Dendritic cell treated with granulocyte-macrophage colony-stimulating factor and Interleukin-4, amounts not matched to agents 40 ng/mL and 50 ng/mL, for 4 days (primary cell): Measurements from ENCODE around the gene NKX1-1.
"Not testable (repeated sequence)": the region's sequence is repeated elsewhere in the genome, so short reads cannot be mapped to it uniquely, and the experiment has no call there.

ENCODE experiments used
- H3K27ac Mint-ChIP-seq: one replicate; pipeline ENCODE4 v1.8.0; 2022; ENCODE audit warnings: mild to moderate bottlenecking, mixed read lengths
- H3K27me3 Mint-ChIP-seq: one replicate; pipeline ENCODE4 v1.8.0; 2022; ENCODE audit warnings: mild to moderate bottlenecking, mixed read lengths
- H3K36me3 Mint-ChIP-seq: one replicate; pipeline ENCODE4 v1.8.0; 2022; ENCODE audit warnings: low read depth, mixed read lengths
- H3K4me1 Mint-ChIP-seq: one replicate; pipeline ENCODE4 v1.8.0; 2022; ENCODE audit warnings: low read depth, mixed read lengths
- H3K4me3 Mint-ChIP-seq: one replicate; pipeline ENCODE4 v1.8.0; 2022; ENCODE audit warnings: mild to moderate bottlenecking, moderate library complexity, mixed read lengths
- H3K9me3 Mint-ChIP-seq: one replicate; pipeline ENCODE4 v1.8.0; 2022; ENCODE audit warnings: mixed read lengths
- intact Hi-C: fragments of 100-400 bp; cut with micrococcal nuclease; formaldehyde crosslinking; loops from one replicate; pipeline ENCODE4 v1.15.0; 2022

NKX1-1 gene

DNA sequence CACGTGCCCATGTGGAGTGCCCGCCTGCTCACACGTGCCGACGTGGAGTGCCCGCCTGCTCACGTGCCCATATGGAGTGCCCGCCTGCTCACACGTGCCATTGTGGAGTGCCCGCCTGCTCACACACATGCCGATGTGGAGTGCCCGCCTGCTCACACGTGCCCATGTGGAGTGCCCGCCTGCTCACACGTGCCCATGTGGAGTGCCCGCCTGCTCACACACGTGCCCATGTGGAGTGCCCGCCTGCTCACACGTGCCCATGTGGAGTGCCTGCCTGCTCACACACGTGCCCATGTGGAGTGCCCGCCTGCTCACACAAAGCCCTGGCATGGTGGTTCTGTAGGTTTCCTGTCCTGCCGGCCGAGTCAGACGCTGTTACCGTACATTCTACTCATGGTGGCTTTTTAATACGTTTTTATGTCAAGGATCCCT, 10.8 kb downstream of the NKX1-1 start:
- intact Hi-C loops = not testable (repeated sequence)

GRCh38 chr4:1394554-1395388, 11.5 kb downstream of the NKX1-1 start:
- peaks cover 40% of the 10 kb centered on the region for H3K9me3 Mint-ChIP-seq

More for the DNA sequence above, 10.8 kb downstream of the NKX1-1 start:
- Mint-ChIP-seq H3K9me3 (peaks cover 44% of the 10 kb centered on the region), H3K27me3 (peaks cover 10% of the 10 kb centered on the region), H3K36me3 (peaks cover 11% of the 10 kb centered on the region)
- not testable (repeated sequence) for H3K4me1 Mint-ChIP-seq, H3K4me3 Mint-ChIP-seq, H3K27ac Mint-ChIP-seq

DNA sequence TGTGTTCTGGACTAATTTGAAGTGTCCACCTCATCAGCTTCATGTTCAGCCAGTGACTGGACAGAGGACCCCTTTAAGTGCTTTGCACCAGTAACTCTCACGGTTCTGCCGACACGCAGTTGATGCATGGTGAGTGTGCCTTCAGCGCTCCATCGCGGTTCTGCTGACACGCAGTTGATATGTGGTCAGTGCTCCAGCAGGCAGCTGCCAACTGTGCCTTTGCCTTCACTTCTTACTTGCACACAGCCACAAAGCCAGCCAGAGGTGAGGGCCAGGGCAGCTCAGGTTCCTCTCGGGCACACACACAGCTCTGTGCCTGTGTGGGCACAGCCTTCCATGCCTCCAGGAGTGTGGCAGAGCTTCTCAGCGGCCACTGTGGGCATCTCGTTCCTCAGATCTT, 12.4 kb downstream of the NKX1-1 start:
- H3K27me3 Mint-ChIP-seq = peaks cover 3% of the 10 kb centered on the region
- intact Hi-C loops = no loop called here
- no peak overlapping the region for H3K4me3 Mint-ChIP-seq
- H3K9me3 Mint-ChIP-seq = peaks cover 33% of the 10 kb centered on the region
- no peaks in the 10 kb centered on the region for H3K4me1 Mint-ChIP-seq
- H3K27ac Mint-ChIP-seq = no peak overlapping the region
- peaks cover 13% of the 10 kb centered on the region for H3K36me3 Mint-ChIP-seq

More at GRCh38 chr4:1394554-1395388, 11.5 kb downstream of the NKX1-1 start:
- H3K27ac Mint-ChIP-seq, H3K4me3 Mint-ChIP-seq, H3K27me3 Mint-ChIP-seq, intact Hi-C loops, H3K4me1 Mint-ChIP-seq: not testable (repeated sequence)
- H3K36me3 Mint-ChIP-seq = peaks cover 11% of the 10 kb centered on the region

DNA sequence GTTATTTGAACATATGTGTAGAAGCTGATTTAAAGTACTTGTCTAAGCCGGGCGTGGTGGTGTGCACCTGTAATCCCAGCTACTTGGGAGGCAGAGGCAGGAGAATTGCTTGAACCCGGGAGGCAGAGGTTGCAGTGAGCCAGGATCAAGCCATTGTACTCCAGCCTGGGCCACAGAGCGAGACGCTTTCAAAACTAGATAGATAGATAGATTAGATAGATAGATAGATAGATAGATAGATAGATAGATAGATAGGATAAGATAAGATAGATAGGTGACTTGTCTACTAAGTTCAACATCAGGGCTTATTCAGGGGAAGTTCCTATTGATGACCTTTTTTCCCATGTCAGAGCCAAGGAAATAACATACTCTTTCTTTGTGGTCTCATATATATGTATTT, 12.9 kb downstream of the NKX1-1 start:
- H3K4me1 Mint-ChIP-seq, intact Hi-C loops, H3K27me3 Mint-ChIP-seq, H3K4me3 Mint-ChIP-seq, H3K27ac Mint-ChIP-seq: not testable (repeated sequence)
- H3K36me3 Mint-ChIP-seq = peaks cover 18% of the 10 kb centered on the region
- H3K9me3 Mint-ChIP-seq = peaks cover 33% of the 10 kb centered on the region

DNA sequence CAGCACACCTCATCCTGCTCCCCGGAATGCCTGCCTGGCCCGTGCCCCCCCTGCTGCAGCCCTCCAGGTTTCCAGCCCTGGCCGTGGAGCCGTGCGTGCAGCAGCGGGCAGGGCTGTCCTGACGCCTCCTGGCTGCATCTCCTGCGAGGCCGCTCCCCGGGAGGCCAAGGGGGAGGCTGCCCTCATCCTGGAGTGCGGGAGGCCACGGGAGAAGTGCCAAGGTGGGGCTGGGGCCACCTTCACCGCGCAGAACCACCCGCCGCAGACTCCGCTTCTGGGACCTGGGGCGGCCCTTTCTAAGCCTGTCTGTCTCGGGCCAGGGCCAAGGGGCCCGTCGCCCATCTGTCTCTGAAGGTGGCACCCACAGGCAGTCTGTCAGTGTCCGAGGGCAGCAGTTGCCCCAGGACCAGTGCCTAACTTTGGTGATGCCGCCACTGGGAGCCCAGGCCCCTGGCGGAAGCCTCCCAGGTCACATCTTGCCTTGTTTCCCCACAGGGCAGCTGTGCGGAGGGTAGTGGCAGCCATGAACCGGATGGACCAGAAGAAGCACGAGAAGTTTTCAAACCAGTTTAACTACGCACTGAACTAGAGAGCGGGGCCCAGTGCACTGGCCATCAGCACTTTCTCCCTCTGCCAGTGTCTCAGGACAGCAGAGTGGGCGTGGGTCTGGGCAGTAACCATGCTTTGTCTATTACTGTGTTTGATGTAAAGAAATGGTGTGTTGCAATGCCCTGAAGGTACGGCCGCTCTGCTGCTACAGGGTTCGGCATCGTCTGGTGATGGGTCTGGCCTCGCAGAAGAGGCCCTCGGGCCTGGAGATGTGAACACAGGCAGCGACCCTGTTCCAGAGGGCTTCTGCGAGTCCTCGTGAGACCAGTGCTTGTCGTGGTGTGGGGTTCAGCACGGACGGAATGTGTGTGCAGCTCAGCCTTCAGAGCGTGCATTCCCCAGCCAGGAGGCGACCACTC, 20.6 kb downstream of the NKX1-1 start:
- no peak overlapping the region for H3K4me3 Mint-ChIP-seq
- no peak overlapping the region for H3K27ac Mint-ChIP-seq
- intact Hi-C loops = no loop called here

DNA sequence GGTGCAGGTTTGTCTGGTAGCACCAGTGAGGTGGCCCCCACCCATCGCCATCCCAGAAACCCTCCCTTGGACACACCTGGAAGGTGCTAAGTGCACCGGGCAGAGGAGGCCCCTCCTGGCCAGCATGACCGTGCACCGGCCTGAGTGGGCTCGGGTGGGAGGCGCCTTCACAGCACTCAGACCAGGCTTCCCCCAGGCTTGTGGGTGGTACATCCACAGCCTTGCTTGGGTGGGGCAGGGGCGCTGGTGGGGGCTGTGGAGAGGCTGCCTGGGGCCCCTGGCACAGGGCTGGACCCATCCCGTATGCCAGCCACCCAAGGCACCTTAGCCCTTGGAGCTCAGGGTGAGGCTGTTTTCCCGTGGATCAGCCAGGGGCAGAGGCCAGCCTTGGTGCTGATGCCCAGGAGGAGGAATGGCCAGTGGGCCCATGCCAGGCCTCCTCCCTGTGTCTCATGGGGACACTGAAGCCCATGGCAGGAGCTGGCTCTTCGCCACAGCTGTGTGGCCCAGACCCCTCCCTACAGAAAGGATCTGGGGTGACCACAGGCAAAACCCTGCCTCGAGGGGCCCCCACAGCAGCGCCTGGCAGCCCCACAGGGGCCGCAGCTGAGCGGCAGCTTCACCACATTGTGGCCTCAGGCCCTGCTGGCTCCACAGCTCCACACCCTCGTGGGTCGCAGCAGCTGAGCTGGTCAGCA, 21.4 kb downstream of the NKX1-1 start:
- Mint-ChIP-seq H3K27ac (no peak overlapping the region), H3K27me3 (no peaks in the 10 kb centered on the region), H3K36me3 (peaks cover 93% of the 10 kb centered on the region), H3K9me3 (peaks cover 12% of the 10 kb centered on the region), H3K4me3 (no peak overlapping the region), H3K4me1 (no peaks in the 10 kb centered on the region)
- intact Hi-C loops = no loop called here

More for the DNA sequence above, 20.6 kb downstream of the NKX1-1 start:
- Mint-ChIP-seq H3K27me3 (no peaks in the 10 kb centered on the region), H3K4me1 (no peaks in the 10 kb centered on the region), H3K36me3 (peaks cover 85% of the 10 kb centered on the region), H3K9me3 (peaks cover 12% of the 10 kb centered on the region)

DNA sequence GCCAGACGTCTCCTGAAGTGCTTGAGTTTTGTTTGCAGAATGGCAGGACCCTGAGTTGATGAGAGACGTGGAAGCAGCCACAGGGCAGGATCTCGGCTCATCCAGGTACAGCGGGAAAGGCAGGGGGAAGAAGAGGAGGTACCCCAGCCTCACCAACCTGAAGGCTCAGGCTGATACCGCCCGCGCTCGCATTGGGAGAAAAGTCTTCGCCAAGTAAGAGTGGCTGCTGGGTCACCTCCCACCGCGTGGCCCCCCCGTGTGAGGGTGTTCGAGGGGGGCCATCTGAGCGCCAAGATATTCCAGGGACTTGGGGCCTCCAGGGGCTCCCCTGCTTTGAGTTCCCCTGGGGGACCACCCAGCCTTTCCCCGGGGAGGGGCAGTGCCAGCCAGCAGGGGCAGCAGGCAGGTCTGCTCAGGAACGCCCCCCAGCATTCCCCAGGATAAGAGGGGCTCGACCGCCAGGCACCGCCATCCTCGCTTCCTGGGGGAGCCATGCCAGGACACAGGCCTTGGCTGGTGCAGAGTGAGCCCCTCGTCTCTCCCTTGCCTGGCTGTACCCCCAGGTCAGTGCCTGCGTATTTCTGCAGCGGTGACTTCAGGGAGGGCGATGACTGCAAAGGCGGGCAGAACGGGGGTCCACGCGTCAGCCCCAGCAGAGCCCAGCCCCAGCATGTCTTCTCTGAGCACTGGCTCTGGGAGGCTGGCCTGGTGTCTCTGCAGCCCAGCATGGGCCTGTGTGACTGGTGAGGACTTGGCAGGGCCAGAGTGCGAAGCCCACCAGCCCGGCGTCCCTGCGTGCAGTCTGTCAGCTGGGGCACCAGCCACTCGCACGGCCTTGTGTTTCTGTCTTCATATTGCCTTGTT, 22.3 kb downstream of the NKX1-1 start:
- Mint-ChIP-seq H3K4me3 (no peak overlapping the region), H3K27me3 (no peaks in the 10 kb centered on the region), H3K27ac (no peak overlapping the region), H3K4me1 (no peaks in the 10 kb centered on the region), H3K36me3 (peaks cover 98% of the 10 kb centered on the region), H3K9me3 (peaks cover 11% of the 10 kb centered on the region)
- intact Hi-C loops = no loop called here

DNA sequence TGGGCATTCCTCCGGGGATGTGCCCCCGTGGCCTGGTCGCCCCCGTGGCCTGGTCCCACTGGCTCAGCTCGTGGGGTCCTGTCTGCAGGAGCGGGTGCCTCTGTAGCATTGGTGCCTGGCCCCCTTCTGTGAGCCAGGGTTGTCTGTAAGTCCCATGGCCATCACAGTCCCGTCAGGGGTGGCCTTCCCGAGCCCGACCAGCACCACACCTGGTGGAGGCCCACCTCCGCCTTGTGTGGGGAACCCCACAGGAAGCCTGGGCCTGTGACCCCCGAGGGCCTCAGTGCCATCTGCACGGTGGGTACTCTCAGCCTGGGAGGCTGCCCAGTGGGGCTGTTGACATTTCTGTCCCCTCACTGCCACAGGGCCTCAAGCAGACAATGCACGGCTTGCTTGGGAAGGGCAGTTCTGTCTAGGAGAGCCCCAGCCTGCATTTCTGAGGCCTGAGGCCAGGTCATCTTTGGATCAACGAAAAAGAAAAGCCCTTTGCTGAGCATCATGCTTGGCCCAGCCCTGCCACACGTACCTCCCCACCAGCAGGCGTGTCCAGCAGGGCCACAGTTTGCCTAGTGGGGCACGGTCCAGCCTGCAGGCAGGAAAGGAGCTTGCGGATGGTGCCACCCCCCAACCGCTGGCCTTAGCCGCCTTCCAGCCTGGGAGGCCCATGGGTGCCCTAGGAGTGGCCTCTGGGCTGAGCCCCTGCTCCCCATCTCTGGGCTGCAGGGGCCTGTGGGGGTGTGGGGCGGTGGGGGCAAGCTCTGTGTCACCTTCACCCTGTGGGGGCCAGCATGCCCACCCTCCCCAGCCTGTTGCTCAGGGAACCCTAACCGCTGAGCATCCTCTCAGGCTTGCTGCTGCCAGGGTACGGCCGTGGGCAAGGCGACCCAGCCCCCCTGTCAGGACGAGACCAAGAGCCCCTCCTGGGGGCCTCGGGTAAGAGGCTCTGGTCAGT, 23.2 kb downstream of the NKX1-1 start:
- no peak overlapping the region for H3K27ac Mint-ChIP-seq
- no peaks in the 10 kb centered on the region for H3K27me3 Mint-ChIP-seq
- intact Hi-C loops = no loop called here
- no peaks in the 10 kb centered on the region for H3K4me1 Mint-ChIP-seq
- H3K4me3 Mint-ChIP-seq = no peak overlapping the region
- peaks cover 96% of the 10 kb centered on the region for H3K36me3 Mint-ChIP-seq
- peaks cover 2% of the 10 kb centered on the region for H3K9me3 Mint-ChIP-seq

GRCh38 chr4:1381944-1382541, 24.2 kb downstream of the NKX1-1 start:
- no peaks in the 10 kb centered on the region for H3K27me3 Mint-ChIP-seq
- H3K27ac Mint-ChIP-seq = no peak overlapping the region
- H3K9me3 Mint-ChIP-seq = no peaks in the 10 kb centered on the region
- H3K4me1 Mint-ChIP-seq = no peaks in the 10 kb centered on the region
- peaks cover 93% of the 10 kb centered on the region for H3K36me3 Mint-ChIP-seq
- no peak overlapping the region for H3K4me3 Mint-ChIP-seq
- intact Hi-C loops = no loop called here

GRCh38 chr4:1381181-1381621, 25.0 kb downstream of the NKX1-1 start:
- Mint-ChIP-seq H3K4me3 (no peak overlapping the region), H3K27ac (no peak overlapping the region), H3K36me3 (peaks cover 93% of the 10 kb centered on the region), H3K27me3 (no peaks in the 10 kb centered on the region), H3K4me1 (no peaks in the 10 kb centered on the region), H3K9me3 (no peaks in the 10 kb centered on the region)
- intact Hi-C loops = no loop called here

DNA sequence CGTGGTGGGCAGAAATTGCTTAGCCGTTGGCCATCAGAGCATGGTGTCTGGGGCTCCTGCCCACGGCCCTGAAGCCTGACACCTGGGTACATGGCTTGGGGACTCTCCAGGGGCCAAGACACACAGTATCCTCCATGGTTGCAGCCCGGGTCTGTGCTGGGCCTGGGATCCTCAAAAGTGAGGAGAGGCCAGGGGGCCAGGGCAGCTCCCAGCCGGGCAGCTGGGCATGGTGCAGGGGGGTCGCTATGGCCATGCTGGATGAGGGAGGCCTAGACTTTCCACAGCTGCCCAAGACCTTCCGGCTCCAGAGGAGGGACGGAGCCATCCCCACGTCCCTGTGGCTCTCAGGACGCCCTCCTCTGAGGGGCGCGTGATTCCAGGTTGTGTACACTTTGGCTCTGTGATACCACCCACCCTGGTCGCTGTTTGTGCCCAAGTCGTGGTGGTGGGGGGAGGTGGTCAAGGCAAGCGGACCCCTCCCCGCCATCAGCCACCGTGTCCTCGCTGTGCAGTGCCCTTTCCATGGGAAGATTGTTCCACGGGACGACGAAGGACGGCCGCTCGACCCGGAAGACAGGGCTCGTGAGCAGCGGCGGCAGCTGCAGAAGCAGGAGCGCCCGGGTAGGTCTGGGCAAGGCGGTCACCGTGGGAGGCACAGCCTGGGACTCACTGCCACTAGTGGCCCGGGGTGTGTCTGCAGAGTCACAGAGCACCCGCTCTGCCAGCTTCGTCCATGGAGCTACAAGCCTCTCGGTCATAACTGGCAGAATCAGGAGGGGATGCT, 25.7 kb downstream of the NKX1-1 start:
- no peaks in the 10 kb centered on the region for H3K27me3 Mint-ChIP-seq
- H3K4me3 Mint-ChIP-seq = no peak overlapping the region
- no peak overlapping the region for H3K27ac Mint-ChIP-seq
- intact Hi-C loops = no loop called here
- H3K9me3 Mint-ChIP-seq = no peaks in the 10 kb centered on the region
- no peaks in the 10 kb centered on the region for H3K4me1 Mint-ChIP-seq
- peaks cover 93% of the 10 kb centered on the region for H3K36me3 Mint-ChIP-seq
